Measurements from ENCODE around the gene GRIK5.

DNA sequence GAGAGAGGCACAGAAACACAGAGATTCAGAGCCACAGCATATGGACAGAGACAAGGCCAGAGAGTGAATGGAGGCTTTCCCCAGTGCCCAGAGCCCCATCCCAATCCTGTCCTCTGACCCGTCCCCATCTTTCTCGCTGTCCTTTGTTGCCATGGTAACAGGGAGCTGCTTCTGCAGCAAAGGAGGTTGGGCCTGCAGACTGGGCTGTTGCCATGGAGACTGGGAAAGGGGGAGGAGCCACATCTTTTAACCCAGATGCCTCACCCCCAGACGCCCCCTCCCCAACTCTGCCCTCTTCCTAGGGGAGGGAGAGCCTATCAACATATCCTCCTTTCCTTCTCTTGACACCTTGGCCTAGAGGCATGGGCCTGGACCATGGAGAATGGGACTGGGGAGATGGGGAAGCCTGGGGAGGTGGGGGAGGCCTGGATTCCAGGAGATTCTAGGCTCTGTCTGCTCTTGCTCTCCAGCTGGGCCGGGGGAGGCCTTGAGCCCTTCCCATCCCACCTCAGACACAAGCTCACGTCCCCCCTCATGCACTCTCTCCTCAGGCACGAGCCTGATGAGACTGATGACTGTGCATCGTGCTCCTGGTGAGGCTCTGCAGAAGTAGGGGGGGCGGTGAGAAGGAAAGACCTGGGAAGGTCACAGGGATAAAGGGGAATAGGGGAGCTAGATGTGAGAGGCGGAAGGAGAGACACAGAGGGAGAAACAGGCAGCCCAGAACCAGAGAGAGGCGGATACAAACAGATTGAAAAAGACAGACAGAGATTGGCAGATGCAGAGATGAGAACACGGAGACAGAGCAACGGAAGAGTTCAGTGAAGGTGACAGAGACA, 73.8 kb downstream of the GRIK5 start:
- TF ChIP-seq GATA2 (IDR thresholded peaks at IDR 0.05; ENCODE audit: low read depth, low read length), result no peak
- no peak for TF ChIP-seq GATA3 (IDR thresholded peaks at IDR 0.05; ENCODE audit: low read depth, low read length)

Data from SH-SY5Y (cell line).